HCT116 (cell line): ENCODE data around the gene PSME1. TPM values are rescaled to one million over a fixed set of nuclear protein-coding genes. Genes with fewer than 3 reads are reported as not detected.

Experiments
- ATAC-seq: fragments of 200-7000 bp; cut with Tn5 transposase; 2 replicates; pipeline ENCODE4 v1.9.1; 2020; ENCODE audit warnings: mild to moderate bottlenecking, moderate library complexity
- BruUV-seq: library from RNA; stranded (reverse); fragments of 400-500 nt; replicated peaks from 2 replicates; lab custom pipeline; 2021; lab: Mats Ljungman, UMichigan
- CTCF ChIA-PET: fragments of 300-600 bp; sonication (Branson Sonifier 250); formaldehyde crosslinking; loops from one replicate; lab custom pipeline; 2021; ENCODE audit warnings: antibody characterized with exemption; lab: Charles Lee
- POLR2A ChIA-PET: fragments of 300-600, 350-600 bp; sonication (Branson Sonifier 250); formaldehyde crosslinking; loops from one replicate; lab custom pipeline; 2021; ENCODE audit warnings: antibody characterized with exemption; lab: Charles Lee
- RAD21 ChIA-PET, 2 experiments: fragments of 300-600 bp; sonication (Branson Sonifier 250); formaldehyde crosslinking; loops; one replicate each; lab custom pipeline; 2023; ENCODE audit warnings: low total read pairs in 2 of 2; ENCODE audit not compliant: uncharacterized antibody in 2 of 2, unreplicated experiment in 2 of 2, low non-redundant PET in 1 of 2; lab: Charles Lee
- DNase-seq: peaks from one replicate; pipeline ENCODE4 v3.0.0-alpha.2; 2010; ENCODE audit warnings: low read depth, low spot score
- H2AFZ ChIP-seq: fragments of 200-600 bp; shearing (Covaris generic), sonication (generic); 2 replicates; pipeline ENCODE4 v1.6.1; 2017; ENCODE audit warnings: low read depth, mixed run types, mixed read lengths, antibody characterized with exemption, low read length; ENCODE audit not compliant: poor library complexity, severe bottlenecking
- H3K27ac ChIP-seq: 2 replicates; pipeline ENCODE4 v1.5.1; 2012; ENCODE audit warnings: low read depth, low read length
- H3K27me3 ChIP-seq: fragments of 200-600 bp; sonication (generic); 2 replicates; pipeline ENCODE4 v1.6.1; 2016; ENCODE audit warnings: mixed run types, low read length, mixed read lengths; ENCODE audit not compliant: insufficient read depth
- H3K36me3 ChIP-seq, 2 experiments: fragments of 200-500 bp in 1 of 2; fragments of 200-600 bp in 1 of 2; sonication (Bioruptor generic) in 1 of 2; sonication (generic) in 1 of 2; 2 replicates each; pipeline versions ENCODE4 v1.5.1 to v1.6.1; 2014 to 2016; ENCODE audit warnings: low read length in 2 of 2, inconsistent platforms in 1 of 2, mixed read lengths in 1 of 2, mixed run types in 1 of 2; ENCODE audit not compliant: insufficient read depth in 2 of 2, control insufficient read depth in 1 of 2
- H3K4me1 ChIP-seq, 2 experiments: fragments of 200-600 bp in 1 of 2; sonication (generic) in 1 of 2; 2 replicates each; pipeline versions ENCODE4 v1.5.1 to v1.6.1; 2012 to 2017; ENCODE audit warnings: low read length in 2 of 2, inconsistent platforms in 1 of 2, mild to moderate bottlenecking in 1 of 2, mixed read lengths in 1 of 2, mixed run types in 1 of 2, moderate library complexity in 1 of 2; ENCODE audit not compliant: insufficient read depth in 2 of 2, control insufficient read depth in 1 of 2
- H3K4me2 ChIP-seq: fragments of 200-600 bp; sonication (generic); 2 replicates; pipeline ENCODE4 v1.6.1; 2017; ENCODE audit warnings: mixed run types, low read length, mixed read lengths
- H3K4me3 ChIP-seq, 2 experiments: fragments of 200-600 bp in 1 of 2; sonication (generic) in 1 of 2; replicated peaks in 1 of 2; 2 replicates each; pipeline ENCODE4 v1.5.1; 2011 to 2016; ENCODE audit warnings: low read length in 2 of 2, control low read depth in 1 of 2, low read depth in 1 of 2, mild to moderate bottlenecking in 1 of 2, mixed read lengths in 1 of 2, mixed run types in 1 of 2
- H3K79me2 ChIP-seq: fragments of 200-600 bp; sonication (generic); 2 replicates; pipeline ENCODE4 v1.6.1; 2017; ENCODE audit warnings: mild to moderate bottlenecking, mixed run types, low read length, moderate library complexity, mixed read lengths; ENCODE audit not compliant: insufficient read depth
- H3K9ac ChIP-seq: fragments of 200-600 bp; sonication (generic); 2 replicates; pipeline ENCODE4 v1.6.1; 2016; ENCODE audit warnings: low read length, mixed read lengths
- H3K9me2 ChIP-seq: fragments of 200-600 bp; sonication (generic), shearing (Covaris generic); 2 replicates; pipeline ENCODE4 v1.6.1; 2017; ENCODE audit warnings: mixed run types, mild to moderate bottlenecking, moderate library complexity; ENCODE audit not compliant: insufficient read depth
- H3K9me3 ChIP-seq, 2 experiments: fragments of 200-500 bp in 1 of 2; fragments of 200-600 bp in 1 of 2; sonication (Bioruptor generic) in 1 of 2; sonication (generic) in 1 of 2; 2 replicates each; pipeline ENCODE4 v1.6.1; 2014 to 2017; ENCODE audit warnings: low read length in 2 of 2, mixed read lengths in 2 of 2, inconsistent platforms in 1 of 2, low read depth in 1 of 2, mild to moderate bottlenecking in 1 of 2, mixed run types in 1 of 2, moderate library complexity in 1 of 2; ENCODE audit not compliant: control insufficient read depth in 1 of 2, insufficient read depth in 1 of 2
- H4K20me1 ChIP-seq: fragments of 200-600 bp; sonication (generic), shearing (Covaris generic); 2 replicates; pipeline ENCODE4 v1.6.1; 2017; ENCODE audit warnings: mixed run types, mild to moderate bottlenecking, moderate library complexity; ENCODE audit not compliant: insufficient read depth
- ATF3 ChIP-seq: IDR thresholded peaks from 2 replicates; pipeline ENCODE4 v1.6.1; 2012
- CBX3 ChIP-seq: IDR thresholded peaks from 2 replicates; pipeline ENCODE4 v1.6.1; 2012; ENCODE audit warnings: low read depth
- CTCF ChIP-seq, 3 experiments: fragments of 200-600 bp in 1 of 3; sonication (generic) in 1 of 3; IDR thresholded peaks in 2 of 3; conservative IDR thresholded peaks in 1 of 3; 2 replicates each; pipeline ENCODE4 v1.5.1; 2012 to 2017; ENCODE audit warnings: low read depth in 2 of 3, low read length in 2 of 3, antibody characterized with exemption in 1 of 3, borderline replicate concordance in 1 of 3, control low read depth in 1 of 3, mild to moderate bottlenecking in 1 of 3, mixed read lengths in 1 of 3, mixed run types in 1 of 3, moderate library complexity in 1 of 3; ENCODE audit not compliant: insufficient read depth in 1 of 3
- ELF1 ChIP-seq: IDR thresholded peaks from 2 replicates; pipeline ENCODE4 v1.6.1; 2012; ENCODE audit warnings: low read depth, borderline replicate concordance
- FOSL1 ChIP-seq: IDR thresholded peaks from 2 replicates; pipeline ENCODE4 v1.6.1; 2012; ENCODE audit warnings: low read depth
- SIN3A ChIP-seq: IDR thresholded peaks from 2 replicates; pipeline ENCODE4 v1.6.1; 2012; ENCODE audit warnings: low read depth
- YY1 ChIP-seq: IDR thresholded peaks from 2 replicates; pipeline ENCODE4 v1.6.1; 2011; ENCODE audit warnings: low read length, low read depth, moderate library complexity, mild to moderate bottlenecking; ENCODE audit not compliant: insufficient replicate concordance; ENCODE audit errors: extremely low read depth
- intact Hi-C: fragments of 100-400 bp; cut with micrococcal nuclease; formaldehyde crosslinking; loops from 2 replicates; pipeline ENCODE4 v1.10.0; 2022
- total RNA-seq: library from RNA; stranded (reverse); gene quantifications from one replicate; pipeline ENCODE4 v1.2.1, GENCODE V29; 2021; ENCODE audit not compliant: unreplicated experiment
- TF ChIP-seq, protein P1 (sequence below): IDR thresholded peaks from 2 replicates; pipeline ENCODE4 v1.6.1; 2012; ENCODE audit warnings: low read depth

PSME1 gene
- total RNA-seq, 1 experiment from 2014 or later: 174 TPM

- intact Hi-C loops: no loop called here
- H3K9ac ChIP-seq: no peak overlapping the region
- no peak for TF ChIP-seq CBX3
- TF ChIP-seq SIN3A: no peak
- TF ChIP-seq FOSL1: no peak
- TF ChIP-seq, protein P1, sequence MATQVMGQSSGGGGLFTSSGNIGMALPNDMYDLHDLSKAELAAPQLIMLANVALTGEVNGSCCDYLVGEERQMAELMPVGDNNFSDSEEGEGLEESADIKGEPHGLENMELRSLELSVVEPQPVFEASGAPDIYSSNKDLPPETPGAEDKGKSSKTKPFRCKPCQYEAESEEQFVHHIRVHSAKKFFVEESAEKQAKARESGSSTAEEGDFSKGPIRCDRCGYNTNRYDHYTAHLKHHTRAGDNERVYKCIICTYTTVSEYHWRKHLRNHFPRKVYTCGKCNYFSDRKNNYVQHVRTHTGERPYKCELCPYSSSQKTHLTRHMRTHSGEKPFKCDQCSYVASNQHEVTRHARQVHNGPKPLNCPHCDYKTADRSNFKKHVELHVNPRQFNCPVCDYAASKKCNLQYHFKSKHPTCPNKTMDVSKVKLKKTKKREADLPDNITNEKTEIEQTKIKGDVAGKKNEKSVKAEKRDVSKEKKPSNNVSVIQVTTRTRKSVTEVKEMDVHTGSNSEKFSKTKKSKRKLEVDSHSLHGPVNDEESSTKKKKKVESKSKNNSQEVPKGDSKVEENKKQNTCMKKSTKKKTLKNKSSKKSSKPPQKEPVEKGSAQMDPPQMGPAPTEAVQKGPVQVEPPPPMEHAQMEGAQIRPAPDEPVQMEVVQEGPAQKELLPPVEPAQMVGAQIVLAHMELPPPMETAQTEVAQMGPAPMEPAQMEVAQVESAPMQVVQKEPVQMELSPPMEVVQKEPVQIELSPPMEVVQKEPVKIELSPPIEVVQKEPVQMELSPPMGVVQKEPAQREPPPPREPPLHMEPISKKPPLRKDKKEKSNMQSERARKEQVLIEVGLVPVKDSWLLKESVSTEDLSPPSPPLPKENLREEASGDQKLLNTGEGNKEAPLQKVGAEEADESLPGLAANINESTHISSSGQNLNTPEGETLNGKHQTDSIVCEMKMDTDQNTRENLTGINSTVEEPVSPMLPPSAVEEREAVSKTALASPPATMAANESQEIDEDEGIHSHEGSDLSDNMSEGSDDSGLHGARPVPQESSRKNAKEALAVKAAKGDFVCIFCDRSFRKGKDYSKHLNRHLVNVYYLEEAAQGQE: no peak
- TF ChIP-seq YY1: no peak
- no peak for TF ChIP-seq ATF3
- no peak for TF ChIP-seq ELF1
- TF ChIP-seq CTCF (IDR thresholded peaks at IDR 0.05 in 2 of 3, conservative IDR thresholded peaks at IDR 0.05 in 1 of 3; ENCODE audit: borderline replicate concordance in 1 of 3, insufficient read depth in 1 of 3, low read depth in 2 of 3, low read length in 2 of 3): no peak
- peaks cover 0 to 7% of the 10 kb centered on the region in 2 experiments; a peak in 2 of 4 replicates for H3K36me3 ChIP-seq
- H3K9me2 ChIP-seq: no peaks in the 10 kb centered on the region
- ChIA-PET RAD21 (interaction anchor here in 1 of 2 experiments (0.7 kb wide), 1 partner anchor 13 kb away, joined by 3 read pairs; no protein-coding TSS in a partner anchor), POLR2A (interaction anchor here (0.6 to 1.9 kb wide), 3 partner anchors 9 to 26 kb away, joined by 3 to 8 read pairs (median 5); partner anchors contain the start of genes EMC9 and PSME1), CTCF (interaction anchor here (0.8 kb wide), 1 partner anchor 69 kb away, joined by 3 read pairs; no protein-coding TSS in a partner anchor)
- no peaks in the 10 kb centered on the region for H3K27me3 ChIP-seq
- DNase-seq (no peak), ATAC-seq (no peak)
- no peak overlapping the region for H2AFZ ChIP-seq
- H3K4me2 ChIP-seq: no peak overlapping the region
- no peak overlapping the region for H3K4me3 ChIP-seq
- no peaks in the 10 kb centered on the region for H3K4me1 ChIP-seq
- H3K79me2 ChIP-seq: no peaks in the 10 kb centered on the region
- no peaks in the 10 kb centered on the region for H4K20me1 ChIP-seq
- H3K9me3 ChIP-seq: no peaks in the 10 kb centered on the region
- no peak overlapping the region for H3K27ac ChIP-seq
- no TSS peak for BruUV-seq
These were observed 9.1 kb upstream of the PSME1 start for GRCh38 chr14:24126939-24127338.
